SK-N-SH (cell line): ENCODE measurements around the gene PDZK1. TPM values are rescaled to one million over a fixed set of nuclear protein-coding genes. Genes with fewer than 3 reads are reported as not detected.

Source experiments
- CTCF ChIP-seq: fragments of 200-600 bp; sonication (generic); IDR thresholded peaks from 2 replicates; pipeline ENCODE4 v1.6.1; 2017; ENCODE audit warnings: antibody characterized with exemption, mild to moderate bottlenecking, moderate library complexity
- ELF1 ChIP-seq: IDR thresholded peaks from 2 replicates; pipeline ENCODE4 v1.4.0; 2012
- EZH2phosphoT487 ChIP-seq: fragments of 200-600 bp; sonication (generic); IDR thresholded peaks from 2 replicates; pipeline ENCODE4 v1.6.1; 2017; ENCODE audit warnings: low read depth, mixed run types, mild to moderate bottlenecking, antibody characterized with exemption, moderate library complexity, borderline replicate concordance
- FOSL2 ChIP-seq: IDR thresholded peaks from 2 replicates; pipeline ENCODE4 v1.4.0; 2012; ENCODE audit warnings: low read depth, mild to moderate bottlenecking, moderate library complexity, borderline replicate concordance
- FOXJ3 ChIP-seq: sonication (generic); formaldehyde crosslinking; IDR thresholded peaks from 2 replicates; pipeline ENCODE4 v1.5.1; 2020; ENCODE audit warnings: mild to moderate bottlenecking, missing genetic modification reagents
- GATA2 ChIP-seq: sonication (generic); formaldehyde crosslinking; IDR thresholded peaks from 2 replicates; pipeline ENCODE4 v1.5.0; 2020; ENCODE audit warnings: mild to moderate bottlenecking, missing genetic modification reagents
- IRF3 ChIP-seq: fragments of 150-350 bp; IDR thresholded peaks from 2 replicates; pipeline ENCODE4 v1.6.1; 2016; ENCODE audit warnings: mild to moderate bottlenecking, low read depth, low read length
- MAX ChIP-seq: IDR thresholded peaks from 2 replicates; pipeline ENCODE4 v1.4.0; 2012; ENCODE audit warnings: low read depth
- MXI1 ChIP-seq: IDR thresholded peaks from 2 replicates; pipeline ENCODE4 v1.6.1; 2012; ENCODE audit warnings: mild to moderate bottlenecking, low read depth, low read length, improper control_type of control experiment
- NFIC ChIP-seq: IDR thresholded peaks from 2 replicates; pipeline ENCODE4 v1.4.0; 2012; ENCODE audit warnings: borderline replicate concordance
- NRF1 ChIP-seq: IDR thresholded peaks from 2 replicates; pipeline ENCODE4 v1.6.1; 2012; ENCODE audit warnings: low read depth, mild to moderate bottlenecking, low read length
- POLR2AphosphoS5 ChIP-seq: IDR thresholded peaks from 2 replicates; pipeline ENCODE4 v1.6.1; 2012; ENCODE audit warnings: low read depth, low read length
- RAD21 ChIP-seq: IDR thresholded peaks from 2 replicates; pipeline ENCODE4 v1.6.1; 2012; ENCODE audit warnings: mild to moderate bottlenecking, low read length
- RFX5 ChIP-seq: IDR thresholded peaks from 2 replicates; pipeline ENCODE4 v1.6.1; 2012; ENCODE audit warnings: mild to moderate bottlenecking, improper control_type of control experiment, low read length
- SMC3 ChIP-seq: IDR thresholded peaks from 2 replicates; pipeline ENCODE4 v1.6.1; 2012; ENCODE audit warnings: low read depth, low read length, improper control_type of control experiment
- TAF1 ChIP-seq: IDR thresholded peaks from 2 replicates; pipeline ENCODE4 v1.6.1; 2012; ENCODE audit warnings: low read depth, mild to moderate bottlenecking, low read length, moderate library complexity, borderline replicate concordance
- TEAD4 ChIP-seq: IDR thresholded peaks from 2 replicates; pipeline ENCODE4 v1.4.0; 2012; ENCODE audit warnings: mild to moderate bottlenecking, borderline replicate concordance; ENCODE audit not compliant: insufficient read depth
- USF1 ChIP-seq: IDR thresholded peaks from 2 replicates; pipeline ENCODE4 v1.4.0; 2012; ENCODE audit warnings: low read depth, borderline replicate concordance
- USF2 ChIP-seq: fragments of 150-350 bp; IDR thresholded peaks from 2 replicates; pipeline ENCODE4 v1.6.1; 2017; ENCODE audit warnings: antibody characterized with exemption, low read length, low read depth, borderline replicate concordance
- ZBTB33 ChIP-seq: IDR thresholded peaks from 2 replicates; pipeline ENCODE4 v1.4.0; 2012; ENCODE audit warnings: low read depth, borderline replicate concordance
- polyA plus RNA-seq, 3 experiments: library from polyadenylated mRNA; depleted of rRNA; stranded (reverse); fragments of >200 nt; gene quantifications; 2 replicates each; pipeline ENCODE4 v1.2.3, GENCODE V29; 2012

PDZK1 gene
- polyA plus RNA-seq, 1 of the 3 experiments (the other 2 are of a cell fraction) = 0.16 TPM

GRCh38 chr1:145751491-145752037 is 44.4 kb upstream of the PDZK1 start (continued):
- TF ChIP-seq CTCF (no peak), MAX (no peak; the same call in 1 of the 2 replicates), POLR2AphosphoS5 (peak; percentile 86), TAF1 (0 out of 2 replicates have a peak, but pooled peaks have one; percentile 19), NRF1 (no peak), MXI1 (no peak; the same call in 1 of the 2 replicates), TEAD4 (peak; percentile 85), NFIC (no peak; the same call in 1 of the 2 replicates), RFX5 (no peak), IRF3 (no peak), RAD21 (no peak), GATA2 (no peak), ZBTB33 (0 out of 2 replicates have a peak, but pooled peaks have one; percentile 38), USF1 (peak; percentile 62), EZH2phosphoT487 (no peak), USF2 (no peak), SMC3 (no peak), ELF1 (no peak), FOXJ3 (CRISPR knock-in tag) (no peak), FOSL2 (peak; percentile 96)
